Kidney epithelial cell (primary cell): ENCODE data around the gene PIAS4. TPM values are rescaled to one million over a fixed set of nuclear protein-coding genes. Genes with fewer than 3 reads are reported as not detected.

Experiments used
- DNase-seq: peaks from one replicate; pipeline ENCODE4 v3.0.0-alpha.2; 2010; ENCODE audit warnings: low read depth
- H3K27me3 ChIP-seq: 2 replicates; pipeline ENCODE4 v1.6.0; 2011; ENCODE audit warnings: low read length; ENCODE audit not compliant: control insufficient read depth, insufficient read depth
- H3K36me3 ChIP-seq: 2 replicates; pipeline ENCODE4 v1.5.1; 2011; ENCODE audit warnings: low read length; ENCODE audit not compliant: control insufficient read depth, insufficient read depth
- H3K4me3 ChIP-seq: 2 replicates; pipeline ENCODE4 v1.5.1; 2011; ENCODE audit warnings: low read depth, mild to moderate bottlenecking, control low read depth, low read length
- total RNA-seq: library from RNA; depleted of rRNA; stranded (reverse); fragments of >200 nt; gene quantifications from 2 replicates; pipeline ENCODE4 v1.2.3, GENCODE V29; 2015
- TF ChIP-seq, protein P1 (sequence below): IDR thresholded peaks from 2 replicates; pipeline ENCODE4 v1.5.1; 2011; ENCODE audit warnings: mild to moderate bottlenecking, moderate library complexity, low read length, control low read depth, inconsistent platforms; ENCODE audit not compliant: insufficient read depth, poor library complexity, severe bottlenecking

PIAS4 gene
- total RNA-seq, 1 donor from 2014 or later, result 38.1 TPM

DNA sequence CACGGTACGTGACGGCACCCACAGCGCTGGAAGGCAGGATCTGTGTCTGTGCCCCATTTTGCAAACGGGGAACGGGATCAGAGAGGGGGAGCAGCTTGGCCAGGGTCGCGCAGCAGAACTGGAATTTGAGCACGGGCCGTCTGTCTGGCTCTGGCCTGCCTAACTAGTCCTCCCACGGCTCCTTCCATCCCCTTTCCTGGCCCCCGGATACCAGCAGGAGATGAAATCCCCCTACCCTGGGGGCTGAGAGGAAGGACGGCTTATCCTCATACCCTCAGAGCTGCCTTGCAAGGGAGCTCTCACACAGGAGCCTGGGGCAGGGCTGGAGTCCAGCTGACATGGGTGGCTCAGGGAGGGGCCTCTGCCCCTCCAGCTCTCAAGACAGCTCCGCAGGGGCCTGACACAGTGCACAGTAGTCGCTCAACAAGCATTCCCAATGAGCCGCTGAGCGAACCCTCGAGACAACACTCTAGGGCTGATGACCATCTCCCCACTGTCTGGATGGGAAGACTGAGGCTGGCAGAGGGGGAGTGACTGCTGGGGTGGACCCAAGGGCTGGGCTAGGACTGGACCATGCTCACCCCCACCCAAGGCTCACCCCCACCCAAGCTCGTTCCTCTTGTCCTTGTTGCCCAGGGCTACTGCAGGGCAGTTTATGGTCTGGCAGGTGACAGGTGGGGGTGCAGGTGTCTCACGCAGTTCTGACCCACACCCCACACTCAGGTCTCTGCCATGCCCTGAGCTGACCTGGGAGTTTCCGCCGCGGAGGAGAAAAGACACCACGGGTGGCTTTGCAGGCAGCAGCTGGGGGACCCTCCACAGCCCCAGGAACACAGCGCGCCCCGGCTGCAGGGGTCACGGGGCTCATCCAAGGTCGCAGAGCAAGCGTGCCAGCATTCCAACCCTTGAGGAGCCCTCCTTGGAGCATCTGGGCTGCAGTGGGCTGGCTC is 55.2 kb downstream of the PIAS4 start:
- TF ChIP-seq, protein P1, sequence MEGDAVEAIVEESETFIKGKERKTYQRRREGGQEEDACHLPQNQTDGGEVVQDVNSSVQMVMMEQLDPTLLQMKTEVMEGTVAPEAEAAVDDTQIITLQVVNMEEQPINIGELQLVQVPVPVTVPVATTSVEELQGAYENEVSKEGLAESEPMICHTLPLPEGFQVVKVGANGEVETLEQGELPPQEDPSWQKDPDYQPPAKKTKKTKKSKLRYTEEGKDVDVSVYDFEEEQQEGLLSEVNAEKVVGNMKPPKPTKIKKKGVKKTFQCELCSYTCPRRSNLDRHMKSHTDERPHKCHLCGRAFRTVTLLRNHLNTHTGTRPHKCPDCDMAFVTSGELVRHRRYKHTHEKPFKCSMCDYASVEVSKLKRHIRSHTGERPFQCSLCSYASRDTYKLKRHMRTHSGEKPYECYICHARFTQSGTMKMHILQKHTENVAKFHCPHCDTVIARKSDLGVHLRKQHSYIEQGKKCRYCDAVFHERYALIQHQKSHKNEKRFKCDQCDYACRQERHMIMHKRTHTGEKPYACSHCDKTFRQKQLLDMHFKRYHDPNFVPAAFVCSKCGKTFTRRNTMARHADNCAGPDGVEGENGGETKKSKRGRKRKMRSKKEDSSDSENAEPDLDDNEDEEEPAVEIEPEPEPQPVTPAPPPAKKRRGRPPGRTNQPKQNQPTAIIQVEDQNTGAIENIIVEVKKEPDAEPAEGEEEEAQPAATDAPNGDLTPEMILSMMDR, result no peak
- Histone ChIP-seq H3K27me3 (no peaks in the 10 kb centered on the region), H3K4me3 (no peak overlapping the region), H3K36me3 (no peaks in the 10 kb centered on the region)
- no peak for DNase-seq

DNA sequence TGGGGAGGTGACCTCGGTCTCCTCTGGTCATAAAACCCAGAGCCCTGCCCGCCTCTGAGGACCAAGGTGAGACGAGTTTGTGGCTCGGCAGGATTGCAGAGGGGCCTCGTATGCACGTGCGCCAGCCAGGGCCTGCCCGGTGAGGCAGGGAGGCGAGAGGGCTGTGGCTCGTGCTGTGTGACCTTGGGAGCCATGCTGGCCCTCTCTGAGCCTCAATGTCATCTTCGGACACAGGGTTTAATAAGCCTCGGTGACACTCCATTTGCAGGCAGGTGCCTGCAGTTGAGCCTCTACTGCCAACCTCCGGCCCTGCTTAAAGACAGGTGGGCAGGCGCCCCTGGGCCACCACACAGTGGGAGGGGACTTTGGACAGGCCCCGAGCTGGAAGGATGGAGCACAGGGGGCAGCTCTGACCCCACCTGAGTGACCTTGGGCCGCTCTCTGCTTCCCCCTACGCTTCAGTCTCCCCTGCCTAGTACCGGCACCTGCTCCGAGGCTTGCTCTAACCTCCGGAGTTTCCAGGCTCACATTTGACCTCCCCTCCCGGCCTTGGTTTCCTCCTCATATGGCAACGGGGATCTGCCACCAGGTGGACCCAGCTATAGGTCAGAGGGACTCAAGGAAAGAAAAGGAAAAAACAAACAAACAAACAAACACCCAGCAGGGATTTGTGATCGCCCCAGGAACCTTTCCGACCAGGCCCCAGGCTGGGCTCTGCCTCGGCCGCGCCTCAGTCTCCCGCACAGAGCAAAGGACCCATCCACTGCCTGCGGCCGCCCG is 56.0 kb downstream of the PIAS4 start:
- TF ChIP-seq, protein P1, result peak; percentile 34
- Histone ChIP-seq H3K27me3 (no peaks in the 10 kb centered on the region), H3K36me3 (no peaks in the 10 kb centered on the region), H3K4me3 (peak overlapping the region; percentile 77)
- DNase-seq, result no peak

DNA sequence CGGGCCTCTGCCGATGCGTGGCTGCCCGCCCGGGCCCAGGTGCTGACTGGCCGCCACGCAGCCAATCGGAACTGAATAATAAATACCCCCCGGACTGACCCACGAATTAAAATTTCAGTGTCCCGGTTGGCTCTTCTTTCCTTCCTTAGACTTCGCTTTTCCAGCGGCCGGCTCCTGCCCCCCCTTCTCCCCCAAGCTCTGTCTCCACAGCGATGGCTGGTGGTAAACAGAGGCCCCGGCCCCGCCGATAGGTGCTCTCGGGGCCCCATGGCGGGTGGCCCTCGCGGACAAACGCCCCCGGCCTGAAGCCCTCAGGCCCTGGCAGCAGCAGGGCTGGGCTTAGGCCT is 56.6 kb downstream of the PIAS4 start:
- TF ChIP-seq, protein P1, result no peak
- no peak for DNase-seq
- Histone ChIP-seq H3K36me3 (no peaks in the 10 kb centered on the region), H3K4me3 (peak overlapping the region; percentile 77), H3K27me3 (no peaks in the 10 kb centered on the region)

DNA sequence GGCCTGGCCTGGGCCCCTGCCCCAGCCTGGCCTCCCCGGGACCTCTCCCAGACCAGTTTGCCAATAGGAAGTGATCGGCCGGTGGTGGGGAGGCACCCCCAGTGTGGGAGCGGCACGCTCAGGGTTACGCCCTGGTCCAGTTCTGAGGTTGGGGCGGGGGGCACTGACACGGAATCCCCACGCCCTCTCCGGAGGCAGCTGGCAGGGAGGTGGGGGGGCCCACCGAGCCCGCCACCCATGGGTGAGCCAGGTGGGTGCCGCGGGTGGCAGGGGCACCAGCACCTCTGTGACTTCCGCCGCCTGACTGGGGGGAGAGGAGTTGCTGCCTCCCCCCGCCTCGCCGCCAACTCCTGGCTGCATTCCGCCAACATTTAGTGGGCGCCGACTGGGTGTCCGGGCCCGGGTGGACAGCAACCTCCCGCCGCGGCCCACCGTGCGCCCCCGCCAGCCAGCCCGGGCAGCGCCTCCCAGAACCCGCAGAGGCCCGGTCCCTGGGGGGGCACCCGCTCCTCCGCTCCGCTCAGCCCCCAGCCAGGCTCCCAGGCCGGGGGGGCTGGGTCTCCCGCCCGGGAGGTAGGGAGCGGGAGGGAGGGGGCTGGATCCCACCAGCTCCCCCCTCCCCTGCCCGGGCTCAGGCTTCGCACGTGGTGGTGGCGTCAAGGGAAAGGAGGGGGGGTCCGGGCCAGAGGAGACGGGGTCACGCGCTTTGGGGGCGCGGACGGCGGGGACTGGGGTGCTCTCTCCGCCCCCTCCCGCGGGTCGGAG is 57.1 kb downstream of the PIAS4 start:
- Histone ChIP-seq H3K27me3 (no peaks in the 10 kb centered on the region), H3K4me3 (peak overlapping the region; percentile 77), H3K36me3 (no peaks in the 10 kb centered on the region)
- TF ChIP-seq, protein P1, result no peak
- no peak for DNase-seq

DNA sequence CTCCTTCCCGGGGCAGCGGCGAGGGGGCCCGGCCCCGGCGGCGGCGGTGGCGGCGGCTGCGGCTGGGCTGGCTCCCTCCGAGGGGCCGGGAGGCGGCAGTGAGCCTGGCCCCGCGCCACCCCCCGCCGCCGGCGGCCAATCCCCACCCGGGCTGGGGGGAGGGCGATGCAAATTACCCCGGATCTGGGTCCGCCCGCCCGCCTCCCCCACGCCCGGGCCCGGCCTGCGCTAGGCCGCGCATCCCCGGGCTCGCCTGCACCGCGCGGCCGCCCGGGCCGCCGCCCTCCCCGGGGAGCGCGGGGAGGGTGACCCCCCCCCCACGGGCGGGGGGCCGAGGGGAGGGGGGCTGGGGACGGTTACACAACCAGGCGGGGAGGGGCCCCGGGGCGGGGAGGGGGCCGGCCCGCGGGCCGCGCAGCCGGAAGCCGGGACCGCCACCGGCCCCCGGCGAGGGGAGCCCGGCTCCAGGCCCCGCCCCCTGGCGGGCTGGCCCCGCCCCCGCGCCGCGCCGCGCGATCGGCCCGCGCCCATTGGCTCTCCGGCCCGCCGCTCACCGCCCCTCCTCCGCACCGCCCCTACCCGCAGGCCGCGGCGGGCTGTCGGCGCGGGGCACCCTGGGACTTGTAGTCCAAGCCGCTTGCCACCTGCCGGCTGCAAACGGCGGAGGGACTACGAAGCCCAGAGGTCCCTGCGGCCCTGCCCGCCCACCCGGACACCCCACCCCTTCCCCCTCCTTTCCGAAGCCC is 58.1 kb downstream of the PIAS4 start:
- peak overlapping the region; percentile 91 for H3K4me3 ChIP-seq
- DNase-seq, result peak; percentile 75
- TF ChIP-seq, protein P1, result no peak
- no peaks in the 10 kb centered on the region for H3K27me3 ChIP-seq
- H3K36me3 ChIP-seq, result no peaks in the 10 kb centered on the region
